Measurements from ENCODE around the gene KMT2E.

Gene KMT2E

GRCh38 chr7:105133358-105133757 is 119.4 kb downstream of the KMT2E start:
- no peak for DNase-seq

GRCh38 chr7:105133986-105134655 is 120.1 kb downstream of the KMT2E start:
- no peak for DNase-seq

- no peak for DNase-seq
Measured at GRCh38 chr7:105136221-105136620, 122.2 kb downstream of the KMT2E start.

- no peak for DNase-seq
Measured at GRCh38 chr7:105137898-105138297, 123.9 kb downstream of the KMT2E start.

- DNase-seq, result no peak
Measured at GRCh38 chr7:105139381-105139780, 125.4 kb downstream of the KMT2E start.

- DNase-seq, result no peak
Measured at GRCh38 chr7:105141068-105141467, 127.1 kb downstream of the KMT2E start.

GRCh38 chr7:105149827-105150226 is 135.8 kb downstream of the KMT2E start:
- no peak for DNase-seq

- no peak for DNase-seq
Measured at GRCh38 chr7:105151152-105151551, 137.1 kb downstream of the KMT2E start.

GRCh38 chr7:105153531-105153930 is 139.5 kb downstream of the KMT2E start:
- no peak for DNase-seq

- no peak for DNase-seq
Measured at GRCh38 chr7:105154084-105154483, 140.1 kb downstream of the KMT2E start.

- no peak for DNase-seq
Measured at GRCh38 chr7:105156731-105157130, 142.7 kb downstream of the KMT2E start.

GRCh38 chr7:105157278-105157677 is 143.3 kb downstream of the KMT2E start:
- no peak for DNase-seq

GRCh38 chr7:105161366-105161765 is 147.4 kb downstream of the KMT2E start:
- no peak for DNase-seq
